Fibroblast of lung (primary cell): ENCODE measurements around the gene RFESD.

Experiments used
- EZH2 ChIP-seq: IDR thresholded peaks from 2 replicates; pipeline ENCODE4 v1.5.1; 2012; ENCODE audit warnings: low read length, control low read depth, mild to moderate bottlenecking; ENCODE audit errors: missing control alignments
- TF ChIP-seq, protein P1 (sequence below), 2 donors: IDR thresholded peaks in 1 of 2; conservative IDR thresholded peaks in 1 of 2; 1 replicate in 1 of 2; 2 replicates in 1 of 2; pipeline ENCODE4 v1.5.1; 2011 to 2012; ENCODE audit warnings: low read length in 2 of 2, control low read depth in 1 of 2, inconsistent platforms in 1 of 2, low read depth in 1 of 2, mild to moderate bottlenecking in 1 of 2

DNA sequence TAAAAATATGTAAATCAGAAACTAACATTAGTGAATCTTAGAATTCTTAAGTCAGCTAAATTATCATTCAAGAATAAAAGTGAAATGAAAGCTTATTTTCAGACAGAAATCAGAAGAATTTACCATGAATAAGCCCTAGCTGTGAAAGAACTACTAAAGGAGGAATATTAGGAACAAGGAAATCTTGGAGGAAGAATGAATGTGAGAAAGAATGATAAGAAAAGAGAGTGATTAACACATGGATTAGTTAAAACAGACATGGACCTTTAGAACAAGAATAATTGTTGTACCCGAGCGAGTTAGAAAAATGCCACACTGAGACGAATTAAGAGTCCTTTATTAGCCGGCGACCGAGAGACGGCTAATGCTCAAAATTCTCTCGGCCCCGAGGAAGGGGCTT is 60.5 kb downstream of the RFESD start:
- no peak for TF ChIP-seq EZH2
- TF ChIP-seq, protein P1, sequence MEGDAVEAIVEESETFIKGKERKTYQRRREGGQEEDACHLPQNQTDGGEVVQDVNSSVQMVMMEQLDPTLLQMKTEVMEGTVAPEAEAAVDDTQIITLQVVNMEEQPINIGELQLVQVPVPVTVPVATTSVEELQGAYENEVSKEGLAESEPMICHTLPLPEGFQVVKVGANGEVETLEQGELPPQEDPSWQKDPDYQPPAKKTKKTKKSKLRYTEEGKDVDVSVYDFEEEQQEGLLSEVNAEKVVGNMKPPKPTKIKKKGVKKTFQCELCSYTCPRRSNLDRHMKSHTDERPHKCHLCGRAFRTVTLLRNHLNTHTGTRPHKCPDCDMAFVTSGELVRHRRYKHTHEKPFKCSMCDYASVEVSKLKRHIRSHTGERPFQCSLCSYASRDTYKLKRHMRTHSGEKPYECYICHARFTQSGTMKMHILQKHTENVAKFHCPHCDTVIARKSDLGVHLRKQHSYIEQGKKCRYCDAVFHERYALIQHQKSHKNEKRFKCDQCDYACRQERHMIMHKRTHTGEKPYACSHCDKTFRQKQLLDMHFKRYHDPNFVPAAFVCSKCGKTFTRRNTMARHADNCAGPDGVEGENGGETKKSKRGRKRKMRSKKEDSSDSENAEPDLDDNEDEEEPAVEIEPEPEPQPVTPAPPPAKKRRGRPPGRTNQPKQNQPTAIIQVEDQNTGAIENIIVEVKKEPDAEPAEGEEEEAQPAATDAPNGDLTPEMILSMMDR (conservative IDR thresholded peaks at IDR 0.05 in 1 of 2, IDR thresholded peaks at IDR 0.05 in 1 of 2; ENCODE audit: low read depth in 1 of 2, low read length in 2 of 2) = no peak
